NCI-H1694 treated with DMSO at 0.1 percent for 48 hours (cell line): ENCODE results near the gene STT3B.
"Not testable (repeated sequence)": the region's sequence is repeated elsewhere in the genome, so short reads cannot be mapped to it uniquely, and the experiment has no call there.

Experiments
- DNase-seq: peaks from one replicate; lab custom pipeline; 2025; lab: John Stamatoyannopoulos, UW

STT3B gene

GRCh38 chr3:31605333-31605732, 72.6 kb downstream of the STT3B start:
- DNase-seq, result not testable (repeated sequence)

- no peak for DNase-seq
Observed at GRCh38 chr3:31606453-31606852, 73.7 kb downstream of the STT3B start.

GRCh38 chr3:31610700-31611275, 78.1 kb downstream of the STT3B start:
- no peak for DNase-seq

- no peak for DNase-seq
Observed at GRCh38 chr3:31613177-31613576, 80.5 kb downstream of the STT3B start.

- no peak for DNase-seq
Observed at GRCh38 chr3:31613654-31614053, 80.9 kb downstream of the STT3B start.

GRCh38 chr3:31614162-31614921, 81.6 kb downstream of the STT3B start:
- no peak for DNase-seq

- DNase-seq, result no peak
Observed at GRCh38 chr3:31615071-31615875, 82.5 kb downstream of the STT3B start.

- no peak for DNase-seq
Observed at GRCh38 chr3:31616711-31617110, 84.0 kb downstream of the STT3B start.

- no peak for DNase-seq
Observed at GRCh38 chr3:31620656-31621055, 87.9 kb downstream of the STT3B start.

- DNase-seq, result no peak
Observed at GRCh38 chr3:31621314-31621713, 88.6 kb downstream of the STT3B start.

- no peak for DNase-seq
Observed at GRCh38 chr3:31622636-31623288, 90.0 kb downstream of the STT3B start.

- DNase-seq, result no peak
Observed at GRCh38 chr3:31624083-31624709, 91.5 kb downstream of the STT3B start.

GRCh38 chr3:31625358-31625757, 92.6 kb downstream of the STT3B start:
- DNase-seq, result no peak

- DNase-seq, result no peak
Observed at GRCh38 chr3:31629054-31629453, 96.3 kb downstream of the STT3B start.

- no peak for DNase-seq
Observed at GRCh38 chr3:31634476-31634875, 101.8 kb downstream of the STT3B start.

- no peak for DNase-seq
Observed at GRCh38 chr3:31635545-31635944, 102.8 kb downstream of the STT3B start.

GRCh38 chr3:31636049-31636448, 103.3 kb downstream of the STT3B start:
- DNase-seq, result no peak

GRCh38 chr3:31636694-31637442, 104.1 kb downstream of the STT3B start:
- DNase-seq, result no peak

- DNase-seq, result no peak
Observed at GRCh38 chr3:31639828-31640227, 107.1 kb downstream of the STT3B start.

- DNase-seq, result no peak
Observed at GRCh38 chr3:31645256-31645655, 112.5 kb downstream of the STT3B start.

- no peak for DNase-seq
Observed at GRCh38 chr3:31648286-31648968, 115.7 kb downstream of the STT3B start.
